Loucy (cell line): ENCODE data around the gene FSTL4.

Source experiments
- H2AFZ ChIP-seq: fragments of 200-600 bp; sonication (generic); 2 replicates; pipeline ENCODE4 v1.6.0; 2016; ENCODE audit warnings: antibody characterized with exemption, mild to moderate bottlenecking, low read length, moderate library complexity
- H3F3A ChIP-seq: fragments of 200-600 bp; 2 replicates; pipeline ENCODE4 v1.6.0; 2016; ENCODE audit warnings: antibody characterized with exemption, low read depth, mild to moderate bottlenecking
- H3K27me3 ChIP-seq: fragments of 200-600 bp; sonication (generic); 2 replicates; pipeline ENCODE4 v1.6.1; 2014; ENCODE audit warnings: low read length, mild to moderate bottlenecking; ENCODE audit not compliant: insufficient read depth, poor library complexity, severe bottlenecking
- H3K36me3 ChIP-seq: fragments of 200-600 bp; sonication (generic); 2 replicates; pipeline ENCODE4 v1.6.1; 2016; ENCODE audit warnings: low read length; ENCODE audit not compliant: insufficient read depth
- H3K4me1 ChIP-seq: fragments of 200-600 bp; sonication (generic); 2 replicates; pipeline ENCODE4 v1.5.1; 2014; ENCODE audit warnings: low read length, mild to moderate bottlenecking; ENCODE audit not compliant: insufficient read depth, poor library complexity, severe bottlenecking
- H3K4me2 ChIP-seq: fragments of 200-600 bp; sonication (generic); 2 replicates; pipeline ENCODE4 v1.6.0; 2014; ENCODE audit warnings: antibody characterized with exemption, low read length, low read depth, mild to moderate bottlenecking; ENCODE audit not compliant: poor library complexity, severe bottlenecking
- H3K4me3 ChIP-seq: fragments of 200-600 bp; sonication (generic); 2 replicates; pipeline ENCODE4 v1.5.1; 2014; ENCODE audit warnings: low read length, mild to moderate bottlenecking, mixed read lengths; ENCODE audit not compliant: poor library complexity, severe bottlenecking
- H3K79me2 ChIP-seq: fragments of 200-600 bp; sonication (generic); 2 replicates; pipeline ENCODE4 v1.6.1; 2014; ENCODE audit warnings: low read length; ENCODE audit not compliant: insufficient read depth
- H3K9ac ChIP-seq: fragments of 200-600 bp; sonication (generic); 2 replicates; pipeline ENCODE4 v1.6.0; 2014; ENCODE audit warnings: mild to moderate bottlenecking, low read depth, low read length, moderate library complexity; ENCODE audit not compliant: poor library complexity, severe bottlenecking
- H3K9me2 ChIP-seq: fragments of 200-600 bp; sonication (generic); replicated peaks from 2 replicates; pipeline ENCODE4 v1.6.1; 2016; ENCODE audit warnings: low read depth, low read length, mixed read lengths
- H3K9me3 ChIP-seq: fragments of 200-600 bp; sonication (generic); 2 replicates; pipeline ENCODE4 v1.6.1; 2014; ENCODE audit warnings: mild to moderate bottlenecking, antibody characterized with exemption, low read length, low read depth; ENCODE audit not compliant: insufficient read depth
- H4K20me1 ChIP-seq: fragments of 200-600 bp; sonication (generic); 2 replicates; pipeline ENCODE4 v1.6.0; 2014; ENCODE audit warnings: antibody characterized with exemption, low read length, mild to moderate bottlenecking; ENCODE audit not compliant: insufficient read depth, poor library complexity, severe bottlenecking
- CTCF ChIP-seq: fragments of 200-600 bp; sonication (generic); conservative IDR thresholded peaks from 2 replicates; pipeline ENCODE4 v1.5.1; 2014; ENCODE audit warnings: mild to moderate bottlenecking, antibody characterized with exemption, low read length
- EZH2phosphoT487 ChIP-seq: fragments of 200-600 bp; IDR thresholded peaks from 2 replicates; pipeline ENCODE4 v1.6.1; 2018; ENCODE audit warnings: antibody characterized with exemption, mild to moderate bottlenecking, moderate library complexity, borderline replicate concordance

FSTL4 gene

DNA sequence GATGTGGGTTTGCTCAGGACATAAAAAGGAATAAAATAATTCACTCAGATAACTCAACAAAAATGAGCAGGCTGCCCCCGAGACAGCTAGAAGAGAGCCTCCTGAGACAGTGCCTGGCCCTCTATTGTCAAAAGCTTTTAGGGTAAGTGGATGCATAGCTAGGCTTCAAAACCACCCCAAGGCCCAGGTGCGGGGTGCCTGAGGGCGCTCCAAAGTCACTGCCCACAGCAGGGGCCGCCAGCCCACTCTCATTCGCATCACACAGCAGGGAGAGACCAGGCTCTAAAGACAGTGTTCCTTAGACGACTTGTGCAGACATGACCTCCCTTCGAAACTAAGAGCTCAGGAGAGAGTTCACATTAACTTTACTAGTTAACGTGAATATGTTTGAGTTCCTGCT lies 271.5 kb downstream of the FSTL4 start:
- Histone ChIP-seq H3K4me2 (peak overlapping the region; percentile 24), H3K4me3 (no peak overlapping the region), H4K20me1 (no peaks in the 10 kb centered on the region), H3K36me3 (no peaks in the 10 kb centered on the region), H3F3A (peaks cover 3% of the 10 kb centered on the region; the same call in 1 of the 2 replicates), H3K9me2 (no peaks in the 10 kb centered on the region), H3K9ac (peak overlapping the region; percentile 39), H3K4me1 (peaks cover 65% of the 10 kb centered on the region), H3K79me2 (no peaks in the 10 kb centered on the region), H2AFZ (no peak overlapping the region), H3K27me3 (no peaks in the 10 kb centered on the region), H3K9me3 (no peaks in the 10 kb centered on the region)
- TF ChIP-seq CTCF (no peak), EZH2phosphoT487 (no peak)

DNA sequence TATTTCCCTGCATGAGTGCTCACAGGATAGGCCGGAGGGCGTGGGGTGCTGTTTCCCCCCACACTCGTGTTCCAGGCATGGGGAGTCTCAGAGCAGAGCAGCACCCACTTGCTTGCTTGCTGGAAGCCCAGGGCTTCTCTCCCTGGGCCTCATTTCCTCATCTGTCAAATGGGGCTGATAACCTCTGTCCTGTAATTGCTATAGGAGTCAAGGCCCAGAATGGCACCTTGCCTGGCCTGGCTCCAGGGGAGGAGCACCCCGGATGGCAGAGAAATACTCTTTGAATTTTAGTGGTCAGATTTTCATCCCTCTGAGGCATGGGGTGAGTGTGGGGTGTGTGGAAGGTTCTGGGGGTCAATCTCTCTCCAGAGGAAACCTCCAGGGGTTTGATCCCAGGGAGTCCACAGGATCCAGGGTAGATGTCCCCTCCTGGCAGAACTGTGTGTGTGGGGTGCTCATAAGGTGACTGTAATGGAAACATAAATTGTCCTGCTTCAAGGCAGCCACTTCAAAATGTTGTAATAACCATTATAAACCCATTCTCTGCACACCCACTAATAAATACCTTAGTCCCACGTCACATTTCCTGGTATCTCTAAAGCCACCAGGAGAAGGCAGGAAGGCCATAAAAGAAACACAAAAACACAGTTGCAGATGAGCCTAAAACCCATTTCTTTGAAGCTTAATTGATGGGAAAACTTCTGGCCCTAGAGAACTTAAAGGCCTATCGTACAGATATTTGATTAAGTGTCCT lies 272.2 kb downstream of the FSTL4 start:
- TF ChIP-seq CTCF (no peak), EZH2phosphoT487 (no peak)
- H3K9me2 ChIP-seq, result no peaks in the 10 kb centered on the region
- no peaks in the 10 kb centered on the region for H3K9me3 ChIP-seq
- peaks cover 3% of the 10 kb centered on the region; the same call in 1 of the 2 replicates for H3F3A ChIP-seq
- peaks cover 63% of the 10 kb centered on the region for H3K4me1 ChIP-seq
- H3K36me3 ChIP-seq, result no peaks in the 10 kb centered on the region
- no peaks in the 10 kb centered on the region for H4K20me1 ChIP-seq
- no peak overlapping the region for H3K4me3 ChIP-seq
- H3K9ac ChIP-seq, result peak overlapping the region; percentile 39
- H2AFZ ChIP-seq, result no peak overlapping the region
- H3K79me2 ChIP-seq, result no peaks in the 10 kb centered on the region
- H3K27me3 ChIP-seq, result no peaks in the 10 kb centered on the region
- peak overlapping the region; percentile 24 for H3K4me2 ChIP-seq

GRCh38 chr5:133338504-133339355 lies 273.6 kb downstream of the FSTL4 start:
- Histone ChIP-seq H3K4me1 (peaks cover 50% of the 10 kb centered on the region), H3K4me3 (no peak overlapping the region), H3K36me3 (no peaks in the 10 kb centered on the region), H3K9me3 (no peaks in the 10 kb centered on the region), H3K27me3 (no peaks in the 10 kb centered on the region), H3K79me2 (no peaks in the 10 kb centered on the region), H4K20me1 (no peaks in the 10 kb centered on the region), H3K9ac (no peak overlapping the region), H2AFZ (no peak overlapping the region), H3K4me2 (no peak overlapping the region), H3F3A (peaks cover 2% of the 10 kb centered on the region; the same call in 1 of the 2 replicates), H3K9me2 (no peaks in the 10 kb centered on the region)
- TF ChIP-seq EZH2phosphoT487 (no peak), CTCF (no peak)
